Measurements from ENCODE around the gene SLC6A17.

The SLC6A17 gene

GRCh38 chr1:110150330-110151174 lies at the start of gene SLC6A17:
TSS of gene SLC6A17 (plus strand) at chr1:110150494. CDS start at chr1:110166930, 16,436 bp downstream.
- DNase-seq (ENCODE audit: low read depth): no peak

DNA sequence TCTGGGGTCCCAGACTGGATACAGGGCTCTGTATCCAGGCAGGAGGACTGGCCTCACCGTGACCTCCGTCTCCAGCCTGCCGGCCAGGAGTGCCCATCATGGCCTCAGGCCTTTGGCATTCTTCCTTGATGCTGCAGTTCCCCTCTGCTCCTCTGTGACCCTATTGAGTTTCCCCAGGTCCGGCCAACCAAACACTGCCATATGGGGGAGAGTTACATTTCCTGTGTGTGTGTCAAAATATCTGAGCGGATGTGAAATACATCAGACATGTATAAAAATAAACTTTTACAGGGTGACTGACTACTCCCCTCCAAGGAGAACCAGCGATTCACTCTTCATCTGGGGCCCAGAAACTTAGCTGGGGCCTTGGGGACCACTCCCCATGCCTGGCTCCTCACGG lies 48.2 kb upstream of the SLC6A17 start:
- DNase-seq (ENCODE audit: low read depth): no peak

- DNase-seq (ENCODE audit: low read depth): peak; percentile 23
Observed at GRCh38 chr1:110106013-110106941, 44.0 kb upstream of the SLC6A17 start.

- no peak for DNase-seq (ENCODE audit: low read depth)
Observed at GRCh38 chr1:110107867-110108469, 42.3 kb upstream of the SLC6A17 start.

DNA sequence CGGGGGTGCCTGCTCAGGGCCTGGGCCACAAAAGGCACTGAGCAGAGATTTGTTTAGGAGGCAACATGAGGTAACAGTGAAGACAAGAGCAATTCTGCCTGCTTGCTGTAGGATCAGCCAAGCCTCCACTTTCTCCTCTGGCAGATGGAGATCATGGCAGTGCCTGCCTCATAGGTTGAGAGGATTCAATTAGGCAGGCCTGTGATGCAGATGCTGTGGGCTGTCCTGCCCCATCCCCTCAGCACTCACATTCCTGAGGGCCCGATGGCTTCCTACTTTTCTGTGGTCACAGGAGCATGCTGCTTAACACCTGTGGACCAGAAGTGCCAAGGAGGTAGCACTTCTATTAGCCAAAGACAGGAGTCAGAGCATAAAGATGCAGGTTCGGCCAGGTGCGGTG lies 39.2 kb upstream of the SLC6A17 start:
- DNase-seq (ENCODE audit: low read depth): no peak

- no peak for DNase-seq (ENCODE audit: low read depth)
Observed at GRCh38 chr1:110112143-110112542, 38.2 kb upstream of the SLC6A17 start, which contains the start of gene UBL4B. TSS of gene UBL4B (plus strand) at chr1:110112443. CDS start at chr1:110112535, 92 bp downstream.

DNA sequence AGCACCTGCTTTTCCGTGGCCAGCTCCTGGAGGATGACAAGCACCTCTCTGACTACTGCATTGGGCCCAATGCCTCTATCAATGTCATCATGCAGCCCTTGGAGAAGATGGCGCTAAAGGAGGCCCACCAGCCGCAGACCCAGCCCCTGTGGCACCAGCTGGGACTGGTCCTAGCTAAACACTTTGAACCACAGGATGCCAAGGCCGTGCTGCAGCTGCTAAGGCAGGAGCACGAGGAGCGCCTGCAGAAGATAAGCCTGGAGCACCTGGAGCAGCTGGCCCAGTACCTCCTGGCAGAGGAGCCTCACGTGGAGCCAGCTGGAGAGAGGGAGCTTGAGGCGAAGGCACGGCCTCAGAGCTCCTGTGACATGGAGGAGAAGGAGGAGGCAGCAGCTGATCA lies 37.6 kb upstream of the SLC6A17 start:
- DNase-seq (ENCODE audit: low read depth): no peak

- no peak for DNase-seq (ENCODE audit: low read depth)
Observed at GRCh38 chr1:110113551-110113950, 36.7 kb upstream of the SLC6A17 start.

- no peak for DNase-seq (ENCODE audit: low read depth)
Observed at GRCh38 chr1:110114173-110114572, 36.1 kb upstream of the SLC6A17 start.

DNA sequence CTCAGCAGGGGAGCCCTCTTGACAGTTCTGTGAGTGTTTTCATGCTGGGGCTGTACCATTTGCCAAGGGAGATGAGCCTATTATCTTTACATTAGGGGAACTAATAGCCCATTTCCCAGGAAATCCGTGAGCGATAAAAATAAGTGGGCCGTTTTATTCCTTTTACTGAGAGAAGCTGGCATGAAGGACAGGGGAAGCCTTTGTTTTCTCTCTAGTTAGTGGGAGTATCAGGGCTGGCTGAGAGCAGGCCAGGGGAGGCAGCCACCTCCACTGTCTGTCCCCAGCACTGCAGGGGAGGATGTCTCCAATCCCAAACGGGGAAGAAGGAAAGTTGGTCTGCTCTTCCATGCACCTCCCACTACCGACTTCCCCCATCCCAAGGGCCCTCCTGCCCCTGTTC lies 35.5 kb upstream of the SLC6A17 start:
- DNase-seq (ENCODE audit: low read depth): no peak

GRCh38 chr1:110118636-110119396 lies 31.5 kb upstream of the SLC6A17 start:
- no peak for DNase-seq (ENCODE audit: low read depth)

DNA sequence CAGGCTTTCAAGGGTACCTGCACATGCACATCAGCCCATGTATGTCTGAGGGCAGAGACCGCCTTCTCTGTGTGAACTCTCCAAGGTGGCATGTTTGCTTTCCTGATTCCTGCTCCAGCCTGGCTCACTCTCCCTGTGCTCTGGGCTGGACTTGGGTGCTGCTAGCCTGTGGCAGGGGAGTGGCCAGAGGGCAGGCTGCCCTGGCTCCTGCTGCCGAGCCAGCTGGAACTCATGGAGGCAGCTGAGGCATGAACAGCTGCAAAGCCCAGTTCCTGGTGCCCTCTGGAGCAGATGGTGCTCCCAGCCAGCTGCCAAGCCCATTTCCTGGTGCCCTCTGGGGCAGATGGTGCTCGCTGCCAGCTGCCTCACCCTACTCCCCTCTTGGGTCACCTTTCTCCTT lies 30.5 kb upstream of the SLC6A17 start:
- no peak for DNase-seq (ENCODE audit: low read depth)

GRCh38 chr1:110120960-110121561 lies 29.2 kb upstream of the SLC6A17 start:
- no peak for DNase-seq (ENCODE audit: low read depth)

DNA sequence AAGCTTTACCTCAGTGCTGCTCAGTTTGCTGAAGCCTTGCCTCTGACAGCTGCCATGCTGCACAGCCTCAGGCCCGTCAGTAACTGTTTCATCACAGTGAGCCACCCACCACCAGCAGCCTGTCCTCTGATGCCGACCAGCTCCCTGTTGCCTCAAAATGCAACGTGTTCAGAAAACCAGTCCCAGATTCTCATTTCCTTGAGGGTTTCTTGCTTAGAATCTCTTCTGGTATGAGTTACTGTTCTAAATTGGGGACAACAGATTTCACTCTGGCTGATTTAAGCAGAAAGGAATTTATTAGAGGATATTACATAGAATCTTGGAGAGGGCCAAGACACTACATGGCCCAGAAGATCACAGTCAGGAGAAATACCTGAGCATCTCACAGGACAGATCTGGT lies 27.1 kb upstream of the SLC6A17 start:
- DNase-seq (ENCODE audit: low read depth): no peak

- no peak for DNase-seq (ENCODE audit: low read depth)
Observed at GRCh38 chr1:110125810-110126209, 24.5 kb upstream of the SLC6A17 start.

GRCh38 chr1:110130113-110130591 lies 20.1 kb upstream of the SLC6A17 start:
- no peak for DNase-seq (ENCODE audit: low read depth)

DNA sequence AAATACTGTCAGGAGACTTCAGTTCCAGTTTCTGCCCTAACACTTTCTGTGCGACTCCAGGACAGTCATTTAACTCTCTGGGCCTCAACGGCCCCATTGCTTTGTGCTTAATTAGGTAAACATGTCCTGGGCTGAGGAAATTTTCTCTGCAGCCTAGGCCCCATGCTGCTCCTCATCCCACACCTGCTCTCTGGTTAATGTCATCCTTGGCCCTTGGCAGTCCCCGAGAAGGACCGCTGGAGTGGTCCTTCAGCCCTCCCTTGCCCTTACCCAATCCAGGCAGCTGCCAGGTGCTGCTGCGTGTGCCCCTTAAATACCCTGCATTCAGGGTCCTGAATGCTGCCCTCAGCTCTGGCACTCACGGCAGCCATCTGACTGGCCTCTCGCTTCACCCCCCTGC lies 19.3 kb upstream of the SLC6A17 start:
- no peak for DNase-seq (ENCODE audit: low read depth)

GRCh38 chr1:110132682-110133081 lies 17.6 kb upstream of the SLC6A17 start:
- no peak for DNase-seq (ENCODE audit: low read depth)

GRCh38 chr1:110133436-110133835 lies 16.9 kb upstream of the SLC6A17 start:
- DNase-seq (ENCODE audit: low read depth): no peak

DNA sequence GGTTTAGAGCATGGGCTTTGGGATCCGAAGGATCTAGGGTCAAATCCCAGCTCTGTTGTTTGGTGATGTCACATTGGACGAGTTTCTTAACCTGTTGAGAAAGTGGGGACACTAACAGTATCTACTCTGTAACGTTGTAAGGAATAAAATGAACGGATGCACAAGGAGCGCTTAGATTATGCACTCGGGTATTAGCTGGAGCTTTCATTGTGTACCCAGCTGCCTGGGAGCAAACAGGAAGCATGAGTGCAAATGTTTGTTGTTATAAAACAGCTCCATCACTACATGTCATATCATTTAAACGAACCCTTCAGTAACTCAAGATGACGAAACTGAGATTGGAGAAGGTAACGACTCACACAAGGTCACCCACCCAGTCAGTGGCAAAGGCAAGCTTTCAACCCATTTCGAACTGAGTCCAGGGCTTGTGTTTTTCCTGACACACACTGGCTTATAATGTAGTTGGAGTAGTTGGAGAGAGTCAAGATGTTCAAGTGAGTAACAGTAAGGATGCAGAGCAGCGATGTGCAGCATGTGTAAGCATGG lies 16.2 kb upstream of the SLC6A17 start:
- no peak for DNase-seq (ENCODE audit: low read depth)

DNA sequence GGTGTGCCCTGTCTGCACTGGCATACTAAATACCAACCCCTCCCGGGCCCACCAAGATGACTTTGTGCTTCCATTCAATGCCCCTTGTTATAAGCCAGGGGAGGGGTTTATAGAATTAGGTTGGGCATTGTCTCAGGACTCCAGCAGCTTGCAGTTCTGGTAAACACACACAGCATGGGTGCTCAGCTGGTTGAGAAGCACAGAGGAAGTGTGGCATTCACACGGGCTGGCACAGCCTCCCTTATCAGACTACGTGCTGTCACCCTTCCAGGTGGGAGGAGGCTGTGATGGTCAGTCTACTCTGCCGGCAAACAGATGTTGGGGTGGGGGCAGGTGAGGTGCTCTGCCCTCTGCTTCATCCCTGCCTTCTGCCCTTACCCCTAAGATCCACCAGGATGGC lies 15.0 kb upstream of the SLC6A17 start:
- DNase-seq (ENCODE audit: low read depth): no peak
